HG03159 (cell line): ENCODE measurements around the gene MREG.

ENCODE experiments used
- ATAC-seq: cut with Tn5 transposase; IDR thresholded peaks from one replicate; pipeline ENCODE4 v1.9.1; 2021; ENCODE audit warnings: mild to moderate bottlenecking, moderate library complexity; ENCODE audit not compliant: unreplicated experiment

MREG gene

DNA sequence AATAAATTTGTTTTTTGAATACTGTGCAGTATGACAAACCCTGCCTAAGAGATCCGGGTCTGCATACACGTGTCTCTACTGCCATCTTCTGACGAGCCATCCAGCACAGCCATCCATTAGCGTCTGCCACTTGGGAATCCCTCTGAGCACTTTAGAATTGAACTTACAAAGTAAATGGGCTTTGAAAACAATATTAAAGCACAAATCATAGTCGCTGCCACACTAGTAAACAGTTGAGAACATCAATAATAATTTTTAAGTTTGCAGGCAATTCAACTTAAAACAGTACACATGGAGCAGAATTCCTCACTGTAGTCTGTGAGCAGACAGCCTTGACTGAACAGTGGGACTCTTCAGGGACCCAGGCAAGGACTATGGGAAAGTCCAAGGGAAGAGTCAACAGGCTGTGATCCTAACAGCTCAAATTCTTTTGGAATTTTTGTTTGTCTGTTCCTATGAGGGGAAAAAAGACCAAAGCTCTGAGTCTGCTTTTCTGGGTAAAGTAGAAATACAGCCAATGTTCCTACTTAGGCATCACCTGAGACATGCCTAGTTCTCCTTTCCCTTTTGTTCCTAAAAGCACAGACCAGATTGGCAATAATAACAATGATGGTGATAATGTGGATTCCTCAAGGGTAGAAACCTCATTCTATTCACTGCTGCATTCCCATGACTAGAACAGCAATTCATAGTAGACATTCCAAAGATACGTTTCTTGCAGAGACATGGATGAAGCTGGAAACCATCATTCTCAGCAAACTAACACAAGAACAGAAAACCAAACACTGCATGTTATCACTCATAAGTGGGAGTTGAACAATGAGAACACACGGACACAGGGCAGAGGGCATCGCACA is 92.9 kb downstream of the MREG start:
- peak; percentile 47 for ATAC-seq

DNA sequence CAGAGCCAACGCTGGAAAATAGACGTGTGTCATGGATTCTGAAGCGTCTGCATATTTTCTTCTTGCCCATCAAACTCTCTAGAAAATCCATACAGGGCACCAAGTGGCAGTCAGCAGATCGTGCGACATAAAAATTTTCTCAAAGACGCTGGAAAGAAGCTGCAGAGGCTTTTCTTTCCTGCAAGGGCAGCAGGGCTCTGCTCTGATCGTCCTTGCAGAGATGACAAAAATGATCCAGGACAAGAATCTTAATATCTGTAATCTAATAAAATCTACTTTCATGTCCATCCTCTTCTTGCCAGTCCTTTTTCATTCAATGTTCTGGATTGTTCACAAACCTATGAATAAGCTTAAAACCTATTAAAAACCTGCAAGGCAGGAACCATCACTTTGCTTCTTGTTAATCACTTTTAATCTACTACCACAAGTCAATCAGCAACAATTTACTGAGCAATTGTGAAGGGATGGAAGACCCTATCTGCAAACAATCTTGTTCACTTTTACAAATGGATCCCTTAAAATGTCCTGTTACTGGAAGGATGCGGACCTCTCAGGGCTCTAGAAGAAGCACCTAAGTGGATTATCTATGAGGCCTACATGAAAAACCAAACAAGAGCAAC is 93.6 kb downstream of the MREG start:
- no peak for ATAC-seq

DNA sequence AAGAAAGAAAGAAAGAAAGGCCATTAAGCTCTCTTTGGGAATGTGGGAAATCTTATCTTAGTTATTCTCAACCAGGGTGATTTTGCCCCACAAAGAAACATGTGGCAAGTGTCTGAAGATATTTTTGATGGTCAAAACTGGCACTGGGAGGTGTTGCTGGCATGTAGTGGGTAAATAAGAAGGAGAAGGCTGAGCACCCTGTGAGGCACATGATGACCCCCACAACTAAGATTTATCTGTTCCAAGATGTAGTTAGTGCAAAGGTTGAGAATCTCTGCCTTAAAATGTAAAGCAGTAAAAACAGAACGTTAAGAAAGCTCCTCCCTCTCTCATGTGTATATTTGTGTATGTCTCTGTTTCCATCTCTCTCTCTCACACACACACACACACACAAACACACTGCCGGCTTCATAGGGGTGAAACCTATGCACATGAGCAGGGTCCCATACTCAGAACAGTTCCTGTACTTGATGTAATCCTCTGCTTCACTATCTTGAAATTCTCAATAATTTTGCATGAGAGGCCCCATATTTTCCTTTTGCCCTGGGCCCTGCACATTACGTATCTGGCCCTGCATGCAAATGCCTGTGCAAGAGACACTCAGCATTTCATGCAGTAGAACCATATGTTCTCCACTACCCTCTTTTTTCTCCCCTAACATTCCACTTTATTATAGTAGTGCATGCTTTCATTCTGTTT is 94.3 kb downstream of the MREG start:
- ATAC-seq: no peak

DNA sequence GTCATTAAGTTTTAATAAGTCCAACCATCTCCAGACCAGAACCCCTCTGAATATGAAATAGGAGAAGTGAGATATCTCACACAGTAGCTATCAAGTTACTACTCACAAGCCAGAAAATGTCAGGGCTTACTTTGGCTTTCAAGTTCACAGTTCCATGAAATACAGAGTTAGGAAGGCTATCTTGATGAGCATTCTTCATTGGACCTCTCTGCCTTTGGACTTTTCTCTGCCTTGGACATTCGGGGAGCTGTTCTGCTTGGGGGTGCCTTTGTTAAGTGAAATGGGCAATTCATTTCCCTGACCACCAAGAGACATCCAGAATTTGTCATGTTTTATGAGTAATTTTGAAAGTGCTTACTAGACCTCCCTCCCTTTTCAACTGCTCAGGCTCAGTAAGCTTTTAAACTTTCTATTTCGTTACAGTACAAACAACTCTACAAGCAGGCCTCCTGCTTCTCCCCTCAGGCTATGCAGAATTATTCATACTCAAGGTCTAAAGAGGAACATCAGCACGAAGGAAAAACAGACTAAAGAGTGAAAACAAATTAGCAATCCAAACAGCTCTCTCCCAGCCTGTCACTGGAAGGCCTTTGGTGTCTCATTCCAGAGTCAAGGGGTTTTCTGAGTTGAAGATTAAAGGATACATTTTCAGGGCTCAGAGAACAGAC is 95.3 kb downstream of the MREG start:
- peak; percentile 81 for ATAC-seq

DNA sequence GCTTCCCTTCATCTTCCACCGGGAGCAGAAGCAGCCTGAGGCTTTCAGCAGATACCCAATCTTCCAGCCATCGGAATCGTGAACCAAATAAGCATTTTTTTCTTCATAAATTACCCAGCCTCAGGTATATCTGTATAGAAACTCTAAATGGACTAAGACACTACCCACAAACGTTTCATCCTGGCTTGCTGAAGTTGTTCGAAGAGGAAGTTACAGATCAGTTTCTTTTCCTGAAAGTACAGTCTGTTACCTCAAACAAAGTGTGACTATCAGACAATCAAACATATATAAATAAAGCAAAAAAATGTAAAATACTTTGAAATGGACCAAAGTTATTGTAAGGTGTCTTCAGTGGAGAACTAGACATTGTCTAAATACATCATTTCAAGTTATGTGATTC is 97.9 kb downstream of the MREG start:
- ATAC-seq: no peak

DNA sequence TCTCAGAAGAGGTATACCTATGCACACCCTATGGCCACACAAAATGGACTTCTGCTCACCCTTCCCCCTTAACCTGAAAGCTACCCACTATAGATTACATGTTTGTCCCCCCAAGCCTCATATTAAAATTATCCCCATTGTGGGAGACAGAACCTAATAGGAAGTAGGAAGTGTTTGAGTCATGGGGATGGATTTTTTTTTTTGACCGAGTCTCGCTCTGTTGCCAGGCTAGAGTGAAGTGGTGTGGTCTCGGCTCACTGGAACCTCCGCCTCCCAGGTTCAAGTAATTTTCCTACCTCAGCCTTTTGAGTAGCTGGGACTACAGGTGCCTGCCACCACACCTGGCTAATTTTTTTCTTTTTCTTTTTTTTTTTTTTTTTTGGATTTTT is 98.6 kb downstream of the MREG start:
- no peak for ATAC-seq

DNA sequence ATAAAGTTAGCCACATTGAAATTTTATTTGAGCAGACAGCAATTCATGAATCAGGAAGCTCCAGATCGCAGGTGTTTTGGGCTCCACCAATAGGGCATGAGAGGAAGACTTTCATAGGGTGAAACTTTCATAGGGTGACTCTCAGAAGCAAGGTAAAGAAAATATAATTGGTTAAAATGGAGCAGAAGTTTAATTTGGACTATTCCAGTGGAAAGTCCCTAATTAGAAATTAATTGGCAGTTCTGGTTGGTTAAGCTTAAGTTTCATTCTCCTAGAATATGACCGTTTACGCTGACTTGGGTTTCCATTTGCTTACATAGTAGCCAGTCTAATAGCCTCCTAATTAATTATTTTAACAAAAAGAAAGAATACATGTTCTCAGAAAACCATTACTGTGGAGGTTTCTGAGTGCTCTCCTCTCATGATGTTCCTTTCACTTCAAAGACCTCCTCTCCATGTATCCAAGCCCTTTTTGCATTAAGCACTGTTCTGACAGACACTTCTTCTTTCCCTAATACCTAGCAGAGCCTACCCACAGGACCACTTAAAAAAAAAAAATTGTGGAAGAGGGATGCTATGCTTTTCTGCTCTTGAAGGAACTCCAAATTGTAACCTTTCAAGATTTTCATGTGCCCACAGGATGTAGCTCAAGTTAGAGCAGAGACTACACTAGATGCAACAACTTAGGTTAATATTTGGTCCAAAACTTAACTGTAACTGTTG is 99.1 kb downstream of the MREG start:
- no peak for ATAC-seq

DNA sequence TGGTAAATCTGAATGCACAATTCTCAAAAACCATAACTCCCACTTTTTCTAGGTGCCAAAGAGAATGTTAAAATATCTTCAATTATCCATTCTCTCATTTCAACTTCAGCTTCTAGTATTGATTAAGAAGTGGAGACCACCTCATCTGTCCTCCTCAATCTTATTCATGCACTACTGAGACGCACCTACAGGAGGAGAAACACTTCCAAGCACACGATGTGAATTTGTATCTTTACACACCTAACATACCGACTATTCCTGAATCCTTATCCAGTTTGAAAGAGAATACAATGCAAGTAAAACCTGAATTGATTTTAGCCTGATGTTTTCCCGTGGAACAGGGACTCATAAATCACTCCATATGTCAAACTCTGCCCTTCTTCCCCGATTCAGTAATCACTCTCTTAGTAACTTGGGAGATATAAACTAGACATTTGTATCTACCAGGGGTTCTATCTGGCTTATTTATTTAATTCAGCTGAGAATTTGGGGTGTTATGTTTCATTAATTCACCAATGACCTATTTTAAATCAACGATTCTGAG is 101.0 kb downstream of the MREG start:
- no peak for ATAC-seq

DNA sequence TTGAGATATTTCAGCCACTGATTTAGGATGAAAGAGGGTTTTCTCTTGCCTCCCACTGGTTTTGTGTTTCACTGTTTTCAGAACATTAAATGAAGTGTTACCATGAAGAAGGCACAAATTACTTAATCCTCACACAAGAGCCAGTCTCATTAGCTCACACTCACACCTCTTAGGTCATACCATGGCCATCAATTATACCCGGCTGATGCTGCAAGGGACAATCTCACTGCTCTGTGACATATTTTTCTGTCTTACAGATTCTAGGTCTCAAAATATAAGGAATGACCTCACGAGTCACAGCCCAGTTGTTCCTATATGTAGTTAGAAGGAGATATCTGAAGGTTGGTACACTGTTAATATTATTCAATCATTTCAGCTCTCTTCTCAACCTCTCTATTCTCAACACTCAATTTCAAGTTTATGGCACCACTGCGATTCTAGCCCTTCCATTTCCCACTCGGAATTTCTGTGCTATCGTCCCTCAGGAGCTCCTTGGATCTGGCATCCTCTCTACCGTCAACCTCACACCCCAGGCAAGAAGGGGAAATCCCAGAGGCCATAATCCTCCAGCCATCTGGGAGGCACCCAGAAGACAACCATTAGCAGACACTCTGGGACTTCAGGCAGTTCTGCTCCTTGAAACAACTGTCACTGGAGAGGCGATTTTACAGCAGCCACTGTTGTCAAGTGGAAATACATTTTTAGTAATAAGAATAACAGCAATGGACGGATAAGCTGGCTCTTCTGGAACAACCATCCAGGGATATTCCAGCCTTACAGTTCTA is 101.9 kb downstream of the MREG start:
- no peak for ATAC-seq

DNA sequence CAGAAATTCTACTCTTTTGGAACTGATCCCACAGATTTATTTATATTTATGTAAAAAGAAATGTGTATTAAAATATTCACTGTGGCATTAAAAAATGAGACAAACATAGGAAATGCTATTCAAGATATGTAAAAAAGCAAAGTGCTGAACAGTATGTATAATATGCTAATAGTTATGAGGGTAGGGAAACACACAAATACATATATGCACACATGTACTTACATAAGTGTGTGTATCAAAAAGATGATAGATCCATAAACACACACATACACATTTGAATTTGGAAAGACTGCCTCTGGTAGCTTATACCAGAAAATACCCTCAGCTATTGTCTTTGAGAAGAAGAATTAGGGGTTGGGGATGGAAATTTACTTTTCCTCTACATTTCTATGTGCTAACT is 103.2 kb downstream of the MREG start:
- no peak for ATAC-seq

DNA sequence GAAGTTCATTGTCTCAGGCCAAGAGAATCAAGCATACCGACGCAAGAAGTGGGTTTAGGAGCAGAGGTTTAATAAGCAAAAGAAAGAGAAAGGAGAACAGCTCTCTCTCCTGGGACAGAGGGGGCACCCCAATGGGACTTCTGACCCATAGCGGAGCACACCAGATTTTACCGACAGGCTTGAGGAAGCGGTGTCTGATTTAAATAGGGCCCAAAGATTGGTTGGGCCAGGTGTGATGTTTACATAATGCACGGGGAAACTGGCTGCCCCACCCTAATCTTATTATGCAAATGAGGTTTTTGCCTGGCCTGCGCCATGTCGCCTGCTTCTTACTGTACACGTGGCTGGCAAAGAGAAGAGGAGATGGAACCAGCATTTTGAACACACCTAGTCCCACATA is 106.2 kb downstream of the MREG start:
- no peak for ATAC-seq

DNA sequence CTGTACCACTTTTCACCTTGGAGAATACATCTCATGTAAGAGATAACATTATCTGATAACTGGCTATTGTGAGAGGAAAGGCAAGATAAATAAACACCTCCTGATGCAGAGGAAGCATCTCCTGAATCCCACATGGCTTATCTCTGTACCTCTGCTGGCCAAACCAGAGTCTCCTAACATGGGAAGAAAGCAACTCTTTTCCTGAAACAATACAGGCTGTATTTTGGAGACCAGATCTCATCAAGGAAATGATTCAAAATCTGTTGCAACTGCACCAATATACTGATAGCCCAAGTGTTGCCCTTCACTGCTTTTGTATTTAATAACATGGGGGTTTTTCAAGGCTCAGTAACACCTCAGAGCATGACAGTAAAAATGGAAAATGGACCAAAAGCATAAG is 106.9 kb downstream of the MREG start:
- no peak for ATAC-seq

DNA sequence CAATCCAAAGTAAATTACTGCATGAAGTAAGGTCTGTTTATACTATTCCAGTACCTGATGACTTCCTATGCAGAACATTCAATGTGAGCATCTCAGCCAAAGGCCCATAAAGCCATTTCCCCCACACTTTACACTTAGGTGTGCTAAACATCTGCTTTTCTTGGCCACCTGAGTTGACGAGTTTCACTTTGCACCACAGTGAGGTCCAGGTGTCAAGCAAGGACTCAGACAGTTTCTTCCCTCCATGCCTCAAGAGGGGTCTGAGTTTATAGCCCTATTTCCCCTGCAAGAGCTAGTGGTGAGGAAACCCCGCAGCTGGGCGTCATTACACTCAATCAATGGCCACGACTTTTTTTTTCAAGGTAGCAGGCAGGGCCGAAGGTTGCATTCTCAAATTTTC is 107.7 kb downstream of the MREG start:
- ATAC-seq: no peak

DNA sequence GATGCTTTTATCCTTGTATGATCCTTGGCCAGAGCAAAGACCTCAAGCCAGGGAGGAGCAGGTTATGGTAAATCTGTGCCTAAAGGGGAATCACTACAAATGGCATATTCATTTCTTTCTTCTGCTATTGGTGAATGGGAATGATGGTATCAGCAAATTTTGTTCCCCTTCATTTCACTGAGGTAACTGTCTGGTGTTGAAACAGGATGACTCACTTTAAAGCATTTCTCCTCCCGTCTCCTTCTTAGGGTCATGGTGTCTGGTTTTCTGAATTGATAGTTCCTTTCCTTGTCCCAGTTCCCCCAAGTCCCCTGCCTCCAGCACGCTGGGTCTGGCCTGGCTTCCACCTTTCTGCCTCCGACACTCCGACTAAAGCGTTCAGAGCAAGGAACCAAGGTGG is 109.2 kb downstream of the MREG start:
- ATAC-seq: no peak

DNA sequence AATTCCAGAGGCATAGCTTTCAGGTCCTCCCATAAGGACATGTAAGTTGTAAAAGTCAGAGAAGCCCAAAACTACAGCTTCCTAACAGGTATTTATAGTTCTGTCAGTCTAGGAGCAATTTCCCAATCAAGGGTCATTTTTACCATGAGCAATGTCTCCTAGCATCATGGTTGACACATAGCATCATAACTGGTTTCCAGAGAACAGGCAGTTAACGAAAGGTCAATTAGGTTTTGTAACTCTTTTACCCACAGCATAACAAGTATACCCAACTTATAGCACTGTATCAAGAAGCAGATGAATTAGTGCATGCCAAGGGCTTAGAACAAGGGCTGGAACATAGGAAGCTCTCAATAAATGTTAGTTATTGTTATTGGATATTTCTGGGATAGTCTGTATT is 110.1 kb downstream of the MREG start:
- ATAC-seq: no peak

DNA sequence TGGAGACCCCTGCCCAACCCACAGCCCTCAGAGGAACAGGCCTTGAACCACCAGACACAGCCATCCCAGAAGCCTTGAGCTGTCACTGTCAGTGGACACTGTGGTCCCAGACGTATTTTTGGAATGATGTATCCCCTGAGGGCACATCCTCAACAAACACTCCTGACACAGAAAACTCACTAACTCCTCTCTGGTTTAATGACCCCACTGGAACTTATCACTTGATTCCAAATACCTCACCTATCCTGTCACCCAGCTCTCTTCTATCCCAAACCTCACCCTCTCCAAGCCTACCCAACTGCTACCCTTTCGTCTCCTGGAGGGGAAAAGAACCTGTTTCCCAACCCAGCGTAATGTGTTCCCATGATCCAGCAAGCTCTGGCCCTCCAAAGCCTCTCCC is 111.6 kb downstream of the MREG start:
- no peak for ATAC-seq

DNA sequence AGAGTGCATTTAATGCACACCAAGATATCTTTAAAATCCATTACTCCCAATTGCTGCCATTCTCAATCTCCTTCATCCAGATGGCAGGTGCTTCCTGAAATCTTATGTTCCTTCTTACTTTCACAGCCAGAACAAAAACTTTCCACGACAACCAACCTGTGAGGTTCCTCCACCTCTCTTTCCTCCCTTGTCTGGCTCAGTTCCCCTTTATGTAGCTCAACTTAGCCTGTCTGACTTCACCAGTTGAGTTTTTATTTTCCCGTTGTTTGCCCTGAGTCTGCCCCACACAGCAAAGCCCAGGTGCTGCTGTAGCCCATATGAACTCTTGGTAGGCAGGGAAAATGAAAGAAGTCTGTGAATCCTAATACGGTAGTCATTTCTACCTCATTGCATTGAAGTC is 112.5 kb downstream of the MREG start:
- ATAC-seq: peak; percentile 73

DNA sequence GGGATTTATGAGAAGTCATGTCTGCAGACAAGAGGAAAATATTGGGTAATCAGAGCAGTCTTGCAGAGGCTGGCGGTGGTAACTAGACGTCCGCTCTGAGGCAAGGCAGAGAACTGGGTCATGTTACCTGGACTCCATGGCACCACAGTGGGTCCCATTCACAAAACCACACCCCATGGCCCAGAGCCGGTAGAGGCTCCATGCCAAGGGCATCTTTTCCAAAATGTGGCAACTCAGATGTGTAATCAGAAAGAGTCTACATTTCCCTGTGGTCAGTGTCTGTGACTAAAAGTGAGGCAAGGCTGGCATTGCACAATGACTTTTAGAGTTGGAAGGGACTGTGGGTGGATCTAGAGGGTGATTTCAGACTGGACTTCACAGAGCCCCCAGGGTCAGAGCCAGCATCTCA is 113.1 kb downstream of the MREG start:
- ATAC-seq: no peak

DNA sequence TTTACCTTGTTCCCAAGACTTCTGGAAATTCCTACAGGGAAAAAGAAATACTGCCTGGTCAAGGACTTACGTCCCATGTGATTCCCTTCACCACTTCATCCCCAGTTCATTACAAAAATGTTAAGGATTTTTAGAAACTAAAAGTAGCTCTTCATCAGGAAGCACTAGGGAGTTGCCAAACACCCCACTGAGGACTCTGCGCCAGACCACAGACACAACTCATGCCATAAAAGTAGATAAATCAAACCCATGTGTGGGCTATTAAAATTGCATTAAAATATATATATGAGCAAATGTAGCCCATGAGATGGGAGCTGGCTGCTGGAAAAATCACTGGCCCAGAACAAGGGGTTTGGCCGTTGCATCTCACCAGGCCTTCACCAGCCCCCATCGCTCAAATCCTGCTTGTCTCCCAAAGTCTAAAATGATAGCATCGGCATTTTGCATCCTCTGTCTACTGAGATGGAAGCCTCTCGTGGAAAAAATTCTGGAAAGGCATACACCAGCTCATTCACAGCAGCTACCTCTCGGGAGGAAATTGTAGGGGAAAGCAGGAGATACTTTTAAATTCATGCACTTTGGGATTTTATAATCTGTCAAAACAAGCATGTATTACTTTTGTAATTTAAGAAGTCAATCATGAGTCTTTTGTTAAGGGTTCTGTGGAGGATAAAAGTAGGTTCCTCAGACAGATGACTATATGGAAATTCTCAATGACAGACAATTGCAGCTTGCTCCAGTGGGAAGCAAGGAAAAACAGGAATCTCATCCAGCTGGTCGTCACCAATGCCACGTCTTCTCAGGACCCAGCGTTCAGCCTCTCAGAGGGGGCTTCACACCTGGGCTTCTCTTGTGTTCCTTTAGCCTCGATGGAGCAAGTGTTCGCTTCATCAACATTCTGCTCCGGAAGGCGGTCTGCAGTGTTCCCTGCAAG is 113.9 kb downstream of the MREG start:
- no peak for ATAC-seq
